Pancreas (tissue), 10 donors: ENCODE data around the gene RTEL1. TPM values are rescaled to one million over a fixed set of nuclear protein-coding genes. Genes with fewer than 3 reads are reported as not detected.

Experiments used
- ATAC-seq, 4 donors: fragments of 200-7000 bp; cut with Tn5 transposase; one replicate each; pipeline versions ENCODE4 v1.8.0 to v1.9.1; 2020; ENCODE audit warnings: mild to moderate bottlenecking in 4 of 4, moderate library complexity in 4 of 4
- DNase-seq, 6 donors: peaks; one replicate each; pipeline ENCODE4 v3.0.0-alpha.2; 2020
- FAIRE-seq: peaks from 2 replicates; lab custom pipeline; 2012; peaks lifted over from hg19 to GRCh38; lab: Jason Lieb, UNC
- H3K27ac ChIP-seq, 4 donors: fragments of 200-600 bp; sonication (generic); 1 replicate in 3 of 4; 2 replicates in 1 of 4; pipeline versions ENCODE4 v1.5.0 to v1.8.0; 2020
- H3K27me3 ChIP-seq, 4 donors: fragments of 200-600 bp; one replicate each; pipeline ENCODE4 v1.8.0; 2021
- H3K36me3 ChIP-seq, 3 donors: fragments of 200-600 bp; sonication (generic) in 1 of 3; one replicate each; pipeline versions ENCODE4 v1.5.0 to v1.8.0; 2020 to 2021
- H3K4me1 ChIP-seq, 3 donors: fragments of 200-600 bp; one replicate each; pipeline ENCODE4 v1.8.0; 2021
- H3K4me3 ChIP-seq, 4 donors: fragments of 200-600 bp; sonication (generic) in 2 of 4; one replicate each; pipeline versions ENCODE4 v1.5.0 to v1.8.0; 2020 to 2021
- H3K9me3 ChIP-seq, 4 donors: fragments of 200-600 bp; one replicate each; pipeline ENCODE4 v1.8.0; 2021
- WGBS, 2 donors: extraction: QIAGEN DNeasy Blood & Tissue Kit; methylation state at CpG; one replicate each; pipeline ENCODE4 v1.1.7; 2013; 5-methylcytosine and 5-hydroxymethylcytosine counted together
- intact Hi-C, 3 donors: fragments of 100-400 bp; cut with DNase I; formaldehyde crosslinking; loops; one replicate each; pipeline versions ENCODE4 v1.11.1 to v1.14.2; 2022
- polyA plus RNA-seq, 2 donors: library from polyadenylated mRNA; stranded (reverse); fragments of 200-250 nt; gene quantifications; one replicate each; pipeline ENCODE4 v1.2.3, GENCODE V29; 2013
- total RNA-seq, 6 donors: library from RNA; stranded (reverse); fragmentation: NEBNext Ultra II Directional in 4 of 6; extraction: Animal tissue kit (Norgen Biotek cat#: 25700) in 4 of 6; gene quantifications; one replicate each; pipeline versions ENCODE4 v1.2.1 to v1.2.4, GENCODE V29; 2021 to 2023
- TF ChIP-seq, protein P1 (sequence below), 4 donors: fragments of 200-600 bp; sonication (generic) in 3 of 4; IDR thresholded peaks; one replicate each; pipeline versions ENCODE4 v1.5.0 to v1.8.0; 2021; ENCODE audit warnings: antibody characterized with exemption in 4 of 4
- donor health status: healthy with polysubstance abuse.
- donor health status: DM: no; HTN: no; CAD: no; lungs with moderate emphysema.
- donor health status: DM: no; HTN: no; CAD: no.
- donor health status: control.
- donor health status: control.
- donor health status: Bipolar disorder and iron deficiency.
- donor health status: DM: yes; HTN: yes; CAD: no.
- donor health status: DM: no; HTN: no; CAD: no.
- donor health status: DM: no; HTN: no; CAD: no.
- donor health status: DM: yes; HTN: yes; CAD: no.

The RTEL1 gene
- total and polyA plus RNA-seq, 8 donors = 10.5 to 36.6 (median 15.0) TPM

DNA sequence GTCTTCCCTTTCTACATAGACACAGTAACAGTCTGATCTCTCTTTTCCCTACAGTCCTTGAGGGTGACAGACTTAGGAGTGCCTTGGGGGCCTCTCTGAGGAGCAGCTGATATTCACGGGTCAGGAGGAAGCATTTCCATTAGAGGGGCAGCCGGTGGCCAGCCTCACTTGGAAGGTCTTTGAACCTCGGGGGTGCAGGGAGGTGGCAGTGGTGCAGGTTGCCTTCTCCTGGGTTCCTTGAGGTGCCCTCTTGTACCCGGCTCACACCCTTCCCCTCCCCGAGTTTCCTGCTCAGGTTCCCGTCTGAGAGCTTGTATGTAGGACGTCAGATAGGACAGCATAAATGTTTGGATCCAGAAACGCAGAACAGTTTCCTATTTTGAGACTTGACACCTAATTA, 2.5 kb downstream of the RTEL1 start:
- intact Hi-C loops = no loop called here
- 77 to 78% methylated on average over 8 of the region's 8 CpGs for WGBS, 2 donors
- H3K27me3 ChIP-seq = no peaks in the 10 kb centered on the region
- H3K4me1 ChIP-seq = peaks cover 3 to 14% (median 4%) of the 10 kb centered on the region in 3 donors
- H3K36me3 ChIP-seq = peaks cover 0 to 3% (median 0%) of the 10 kb centered on the region in 3 donors
- no peak for FAIRE-seq
- no peak for ATAC-seq
- TF ChIP-seq, protein P1, sequence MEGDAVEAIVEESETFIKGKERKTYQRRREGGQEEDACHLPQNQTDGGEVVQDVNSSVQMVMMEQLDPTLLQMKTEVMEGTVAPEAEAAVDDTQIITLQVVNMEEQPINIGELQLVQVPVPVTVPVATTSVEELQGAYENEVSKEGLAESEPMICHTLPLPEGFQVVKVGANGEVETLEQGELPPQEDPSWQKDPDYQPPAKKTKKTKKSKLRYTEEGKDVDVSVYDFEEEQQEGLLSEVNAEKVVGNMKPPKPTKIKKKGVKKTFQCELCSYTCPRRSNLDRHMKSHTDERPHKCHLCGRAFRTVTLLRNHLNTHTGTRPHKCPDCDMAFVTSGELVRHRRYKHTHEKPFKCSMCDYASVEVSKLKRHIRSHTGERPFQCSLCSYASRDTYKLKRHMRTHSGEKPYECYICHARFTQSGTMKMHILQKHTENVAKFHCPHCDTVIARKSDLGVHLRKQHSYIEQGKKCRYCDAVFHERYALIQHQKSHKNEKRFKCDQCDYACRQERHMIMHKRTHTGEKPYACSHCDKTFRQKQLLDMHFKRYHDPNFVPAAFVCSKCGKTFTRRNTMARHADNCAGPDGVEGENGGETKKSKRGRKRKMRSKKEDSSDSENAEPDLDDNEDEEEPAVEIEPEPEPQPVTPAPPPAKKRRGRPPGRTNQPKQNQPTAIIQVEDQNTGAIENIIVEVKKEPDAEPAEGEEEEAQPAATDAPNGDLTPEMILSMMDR (IDR thresholded peaks at IDR 0.05) = no peak
- DNase-seq = peak in 1 of 6 donors; percentile 24
- no peak overlapping the region for H3K4me3 ChIP-seq
- no peak overlapping the region for H3K27ac ChIP-seq
- H3K9me3 ChIP-seq = no peaks in the 10 kb centered on the region

DNA sequence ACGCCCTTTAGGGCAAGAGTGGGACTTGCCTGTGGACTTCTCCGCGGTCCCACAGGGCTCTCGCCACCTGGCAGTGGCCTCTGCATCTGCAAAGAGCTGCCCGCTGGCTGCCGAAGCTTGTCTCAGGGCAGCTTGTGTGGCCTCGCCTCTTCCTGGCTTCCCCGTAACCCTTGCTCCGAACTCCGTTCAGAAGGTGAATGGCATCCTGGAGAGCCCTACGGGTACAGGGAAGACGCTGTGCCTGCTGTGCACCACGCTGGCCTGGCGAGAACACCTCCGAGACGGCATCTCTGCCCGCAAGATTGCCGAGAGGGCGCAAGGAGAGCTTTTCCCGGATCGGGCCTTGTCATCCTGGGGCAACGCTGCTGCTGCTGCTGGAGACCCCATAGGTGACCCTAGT, 3.0 kb downstream of the RTEL1 start:
- H3K9me3 ChIP-seq = no peaks in the 10 kb centered on the region
- intact Hi-C loops = no loop called here
- DNase-seq = peak in 2 of 6 donors; percentile 18 to 34
- TF ChIP-seq, protein P1 (IDR thresholded peaks at IDR 0.05) = no peak
- 94 to 97% methylated on average over 22 of the region's 22 CpGs for WGBS, 2 donors
- peaks cover 0 to 3% (median 3%) of the 10 kb centered on the region in 3 donors for H3K36me3 ChIP-seq
- no peak for ATAC-seq
- H3K4me3 ChIP-seq = no peak overlapping the region
- peaks cover 3 to 14% (median 4%) of the 10 kb centered on the region in 3 donors for H3K4me1 ChIP-seq
- no peak overlapping the region for H3K27ac ChIP-seq
- no peaks in the 10 kb centered on the region for H3K27me3 ChIP-seq
- no peak for FAIRE-seq

DNA sequence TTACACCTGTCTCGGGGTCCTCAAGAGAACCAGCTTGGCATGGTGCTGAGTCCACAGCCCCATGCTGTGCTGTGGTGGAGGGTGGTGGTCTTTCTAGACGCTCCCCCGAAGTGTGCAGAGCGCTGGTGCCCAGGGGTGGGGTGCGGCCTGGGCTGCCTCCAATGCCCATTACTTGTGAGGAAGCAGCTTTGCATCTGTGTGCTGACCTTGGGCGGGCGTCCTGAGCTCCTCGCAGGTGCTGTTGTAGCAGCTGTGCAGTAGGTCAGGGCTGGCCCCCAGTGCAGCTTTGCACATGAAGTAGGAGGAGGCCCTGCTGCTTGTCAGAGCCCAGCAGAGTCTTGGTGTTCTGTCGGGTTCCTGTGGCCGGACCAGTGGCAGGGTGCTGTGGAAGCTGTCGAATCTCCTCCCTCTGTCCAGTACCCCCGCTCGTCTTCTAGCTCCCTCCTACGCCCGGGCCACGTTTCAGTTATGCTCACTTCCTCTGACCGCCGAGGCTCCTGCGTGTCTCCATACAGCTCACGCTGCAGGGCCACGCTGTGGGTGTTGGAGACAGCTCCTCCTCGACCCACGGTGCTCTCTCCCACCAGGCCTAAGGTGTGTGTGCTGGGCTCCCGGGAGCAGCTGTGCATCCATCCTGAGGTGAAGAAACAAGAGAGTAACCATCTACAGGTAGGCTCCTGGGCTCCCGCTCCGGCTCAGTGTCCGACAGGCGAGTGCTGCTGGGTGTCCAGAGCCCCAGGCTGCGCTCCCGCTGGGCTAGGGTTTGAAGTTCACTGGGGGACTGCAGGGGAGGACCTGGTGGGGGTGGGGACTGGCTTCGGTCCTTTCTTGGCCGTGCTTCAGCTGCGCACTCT, 4.1 kb downstream of the RTEL1 start:
- FAIRE-seq = no peak
- H3K9me3 ChIP-seq = no peaks in the 10 kb centered on the region
- DNase-seq = peak in 2 of 6 donors; percentile 36 to 68
- 93 to 95% methylated on average over 33 of the region's 33 CpGs for WGBS, 2 donors
- peaks cover 3 to 14% (median 4%) of the 10 kb centered on the region in 3 donors for H3K4me1 ChIP-seq
- ATAC-seq = no peak
- no peak overlapping the region for H3K27ac ChIP-seq
- intact Hi-C loops = no loop called here
- H3K27me3 ChIP-seq = no peaks in the 10 kb centered on the region
- no peak overlapping the region for H3K4me3 ChIP-seq
- TF ChIP-seq, protein P1 (IDR thresholded peaks at IDR 0.05) = no peak
- peaks cover 0 to 6% (median 3%) of the 10 kb centered on the region in 3 donors for H3K36me3 ChIP-seq

DNA sequence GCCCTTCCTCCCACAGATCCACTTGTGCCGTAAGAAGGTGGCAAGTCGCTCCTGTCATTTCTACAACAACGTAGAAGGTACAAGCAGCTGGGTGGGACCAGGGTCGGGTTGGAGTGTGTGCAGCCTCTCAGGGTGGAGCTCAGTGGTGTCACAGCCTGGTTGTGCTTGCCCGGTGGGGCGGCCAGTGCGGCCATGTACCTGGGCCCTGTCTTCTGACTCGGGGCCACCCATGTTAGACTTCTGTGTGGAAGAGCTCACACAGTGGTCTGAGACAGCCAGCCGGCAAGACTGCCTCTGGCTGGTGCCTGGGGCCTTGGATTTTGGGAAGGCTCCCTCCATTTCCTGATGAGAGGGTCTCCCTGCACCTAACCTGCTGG, 4.7 kb downstream of the RTEL1 start:
- Histone ChIP-seq H3K27me3 (no peaks in the 10 kb centered on the region), H3K4me3 (no peak overlapping the region), H3K4me1 (peaks cover 3 to 9% (median 4%) of the 10 kb centered on the region in 3 donors), H3K36me3 (peaks cover 0 to 12% (median 3%) of the 10 kb centered on the region in 3 donors), H3K27ac (no peak overlapping the region), H3K9me3 (no peaks in the 10 kb centered on the region)
- ATAC-seq (no peak), FAIRE-seq (no peak), DNase-seq (no peak)
- intact Hi-C loops = no loop called here
- TF ChIP-seq, protein P1 (IDR thresholded peaks at IDR 0.05) = no peak
- WGBS, 2 donors = 93 to 95% methylated on average over 9 of the region's 9 CpGs
